HG03342 (cell line): ENCODE data around the gene CNOT1.
"Not testable (repeated sequence)": the region's sequence is repeated elsewhere in the genome, so short reads cannot be mapped to it uniquely, and the experiment has no call there.

Experiments used
- ATAC-seq: cut with Tn5 transposase; IDR thresholded peaks from one replicate; pipeline ENCODE4 v1.9.1; 2021; ENCODE audit warnings: mild to moderate bottlenecking, moderate library complexity; ENCODE audit not compliant: unreplicated experiment

CNOT1 gene

DNA sequence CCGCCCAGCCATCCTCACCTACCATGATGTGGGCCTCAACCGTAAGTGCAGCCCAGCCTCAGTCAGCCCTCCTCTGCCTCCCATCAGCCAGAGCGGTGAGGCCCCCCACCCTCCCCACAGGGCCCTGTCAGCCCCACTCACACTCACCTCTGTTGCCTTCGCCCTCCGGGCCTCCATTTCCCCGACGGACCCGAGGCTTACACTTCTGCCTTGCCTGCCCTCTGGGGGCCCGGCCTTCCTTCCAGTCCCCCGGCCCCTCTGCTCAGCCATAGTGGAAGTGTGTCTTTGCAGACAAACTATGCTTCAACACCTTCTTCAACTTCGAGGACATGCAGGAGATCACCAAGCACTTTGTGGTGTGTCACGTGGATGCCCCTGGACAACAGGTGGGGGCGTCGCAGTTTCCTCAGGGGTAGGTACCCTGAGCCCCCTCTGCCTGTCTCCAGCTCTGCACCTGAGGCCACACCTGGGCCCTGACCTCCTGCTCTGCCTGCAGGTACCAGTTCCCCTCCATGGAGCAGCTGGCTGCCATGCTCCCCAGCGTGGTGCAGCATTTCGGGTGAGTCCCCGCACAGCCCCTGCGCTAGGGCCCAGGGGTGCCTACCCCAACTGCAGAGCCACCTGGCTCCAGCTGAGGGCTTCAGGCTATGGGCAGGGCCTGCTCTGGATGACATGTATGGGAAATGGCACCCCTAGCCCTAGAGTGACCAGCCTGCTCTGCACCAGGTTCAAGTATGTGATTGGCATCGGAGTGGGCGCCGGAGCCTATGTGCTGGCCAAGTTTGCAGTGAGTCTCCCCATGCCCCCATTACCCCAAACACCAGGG is 125.5 kb downstream of the CNOT1 start:
- ATAC-seq = no peak

- ATAC-seq = no peak
These were observed 126.3 kb downstream of the CNOT1 start for GRCh38 chr16:58503166-58503862.

GRCh38 chr16:58502217-58502921 is 127.3 kb downstream of the CNOT1 start:
- no peak for ATAC-seq

GRCh38 chr16:58501242-58502131 is 128.1 kb downstream of the CNOT1 start:
- no peak for ATAC-seq

GRCh38 chr16:58500430-58501241 is 129.0 kb downstream of the CNOT1 start:
- no peak for ATAC-seq

DNA sequence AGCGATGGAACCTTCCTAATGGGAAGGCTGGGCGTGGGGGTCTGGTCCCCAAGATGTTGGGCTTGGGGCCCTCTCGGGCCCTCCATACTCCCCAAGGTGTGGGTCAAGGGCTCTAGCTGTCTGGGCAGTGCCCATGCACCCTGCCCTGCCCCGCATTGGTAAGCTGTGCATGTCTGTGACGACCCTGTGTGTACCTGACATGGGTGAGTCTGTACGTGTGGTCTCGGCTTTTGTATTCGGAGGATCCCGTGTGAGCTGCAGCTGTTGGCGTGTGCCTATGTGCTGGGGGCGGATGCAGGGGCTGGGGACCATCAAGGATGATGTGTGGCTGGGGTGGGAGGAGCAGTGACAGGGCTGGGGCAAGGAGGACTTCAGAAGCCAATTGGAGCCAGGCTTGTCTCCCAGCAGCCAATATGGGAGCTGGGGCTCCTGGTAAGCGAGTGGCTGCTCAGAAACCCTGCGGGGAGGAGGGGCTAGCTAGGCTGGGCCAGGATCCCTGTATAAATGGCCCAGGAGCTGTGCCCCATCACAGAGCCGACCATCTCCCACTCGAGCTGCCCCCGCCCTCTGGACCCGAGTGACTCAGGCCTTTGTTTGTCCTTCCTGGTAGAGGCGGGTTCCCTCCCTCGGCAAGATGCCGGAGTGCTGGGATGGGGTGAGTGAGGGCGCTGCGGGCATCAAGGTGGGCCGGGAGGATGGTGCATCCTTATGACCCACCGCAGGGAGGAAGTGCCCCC is 129.8 kb downstream of the CNOT1 start, which contains the start of gene NDRG4:
Gene NDRG4 (plus strand): TSS at position 529 of the 737 bp plus-strand sequence. CDS start 106 bp downstream, at position 635.
- peak; percentile 38 for ATAC-seq

GRCh38 chr16:58499092-58499511 is 130.5 kb downstream of the CNOT1 start:
- no peak for ATAC-seq

DNA sequence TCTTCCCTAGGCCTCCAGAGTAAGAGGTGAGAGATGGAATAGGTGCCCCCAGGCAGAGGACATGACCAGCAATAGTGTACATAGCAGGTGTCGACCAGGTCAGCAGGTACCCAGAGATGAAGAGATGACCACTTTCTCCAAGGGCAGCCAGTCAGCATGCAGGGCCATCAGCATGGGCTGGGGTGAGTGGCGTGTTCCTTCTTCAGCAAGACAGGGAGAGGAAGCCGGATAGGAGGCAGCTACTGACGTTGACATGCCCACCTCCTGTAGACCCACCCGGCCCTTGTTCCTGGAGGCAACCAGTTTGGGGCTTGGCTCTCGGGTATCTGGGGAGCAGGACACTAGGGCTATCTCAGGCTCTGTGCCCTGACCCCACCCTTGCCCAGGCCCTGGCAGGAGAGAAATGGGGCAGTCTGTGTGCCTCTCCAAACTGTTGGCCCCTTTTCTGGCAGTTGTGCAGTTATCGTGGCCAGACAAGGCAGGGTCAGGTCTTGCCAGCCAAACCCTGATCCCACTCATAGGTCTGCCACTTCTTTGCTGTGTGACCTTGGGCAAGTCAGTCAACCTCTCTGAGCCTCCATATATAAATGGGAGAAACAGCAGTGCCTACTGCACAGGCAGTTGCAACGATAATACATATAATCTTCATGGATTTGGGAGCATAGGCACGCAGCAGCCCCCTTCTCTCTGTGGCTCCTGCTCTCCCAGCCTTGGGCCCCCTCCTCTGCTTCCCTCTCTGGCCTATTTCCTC is 131.1 kb downstream of the CNOT1 start:
- ATAC-seq = no peak

GRCh38 chr16:58497935-58498334 is 131.7 kb downstream of the CNOT1 start:
- no peak for ATAC-seq

GRCh38 chr16:58497468-58497867 is 132.2 kb downstream of the CNOT1 start:
- ATAC-seq = no peak

GRCh38 chr16:58495521-58496331 is 133.9 kb downstream of the CNOT1 start:
- peak; percentile 7 for ATAC-seq

DNA sequence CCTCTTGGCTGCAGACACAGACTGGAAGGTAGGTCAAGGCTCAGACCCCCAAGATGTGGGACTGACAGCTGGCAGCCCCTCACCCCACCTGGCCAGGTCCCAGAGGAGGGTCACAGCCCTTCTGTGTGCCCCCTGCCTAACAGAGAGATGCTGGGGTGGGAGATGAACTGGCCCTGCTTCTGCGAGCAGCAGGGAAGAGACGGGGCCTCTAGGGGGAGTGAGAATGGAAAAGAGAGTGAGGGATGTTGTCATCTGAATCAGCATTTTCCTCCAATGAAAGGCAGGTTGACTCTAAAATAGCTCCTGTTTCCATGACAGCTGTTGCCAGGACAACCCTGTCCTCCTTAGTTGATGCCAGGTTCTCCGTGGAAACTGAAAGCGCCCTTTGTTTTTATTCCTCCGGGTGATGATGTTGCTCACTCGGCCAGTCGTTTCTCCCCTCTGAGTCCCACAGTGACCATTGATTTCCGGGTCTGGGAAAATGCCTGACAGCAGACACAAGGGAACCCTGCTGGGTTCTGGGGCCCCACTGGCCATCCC is 134.6 kb downstream of the CNOT1 start:
- peak; percentile 75 for ATAC-seq

DNA sequence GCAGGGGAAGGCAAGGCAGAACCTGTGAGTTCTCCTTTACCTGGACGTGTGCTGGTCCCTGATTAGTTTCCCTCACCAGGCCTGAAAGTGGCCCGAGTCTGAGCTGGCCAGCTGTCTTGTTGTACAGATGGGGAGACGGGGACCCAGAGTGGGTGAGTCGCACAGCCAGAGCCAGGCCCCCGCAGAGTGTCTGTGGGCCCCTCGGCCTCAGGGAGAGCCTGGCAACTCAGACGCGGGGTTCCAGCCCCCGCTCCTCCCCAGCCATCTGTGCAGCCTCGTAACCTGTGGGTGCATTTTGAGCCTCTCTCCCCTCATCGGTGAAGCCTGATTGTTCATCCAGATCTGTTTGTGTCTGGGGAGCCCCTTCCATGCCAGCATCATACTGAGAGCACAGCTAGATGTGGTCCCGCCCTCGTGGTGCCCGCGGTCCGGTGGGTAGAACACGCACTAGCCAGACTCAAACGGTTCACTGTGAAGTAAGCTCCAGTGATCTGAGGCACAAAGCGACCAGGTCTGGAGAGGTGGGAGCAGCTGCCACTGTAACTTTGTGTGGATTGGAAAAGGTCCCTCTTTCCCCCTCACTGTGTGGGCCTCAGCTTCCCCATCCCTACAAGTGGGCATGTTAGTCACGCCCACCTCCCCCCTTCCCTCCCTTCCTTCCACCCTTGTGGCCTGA is 135.7 kb downstream of the CNOT1 start:
- ATAC-seq = no peak

GRCh38 chr16:58492735-58493134 is 136.9 kb downstream of the CNOT1 start:
- no peak for ATAC-seq

- ATAC-seq = no peak
These were observed 137.6 kb downstream of the CNOT1 start for GRCh38 chr16:58492066-58492465.

DNA sequence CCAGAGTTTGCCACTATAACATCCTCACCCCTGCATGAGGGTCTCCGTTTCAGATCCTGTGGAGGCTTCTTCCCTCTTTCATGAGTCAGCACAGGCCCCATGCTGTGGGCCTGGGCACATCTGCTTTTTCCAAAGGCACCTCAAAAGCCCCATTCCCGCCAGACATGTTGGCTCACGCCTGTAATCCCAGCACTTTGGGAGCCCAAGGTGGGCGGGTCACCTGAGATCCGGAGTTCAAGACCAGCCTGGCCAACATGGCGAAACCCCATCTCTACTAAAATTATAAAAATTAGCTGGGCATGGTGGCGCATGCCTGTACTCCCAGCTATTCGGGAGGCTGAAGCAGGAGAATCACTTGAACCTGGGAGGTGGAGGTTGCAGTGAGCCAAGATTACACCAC is 139.1 kb downstream of the CNOT1 start:
- not testable (repeated sequence) for ATAC-seq

- ATAC-seq = no peak
These were observed 139.6 kb downstream of the CNOT1 start for GRCh38 chr16:58490065-58490464.
